Endothelial cell (in vitro differentiated cells): ENCODE data around the gene CORO7. TPM values are rescaled to one million over a fixed set of nuclear protein-coding genes. Genes with fewer than 3 reads are reported as not detected.

Source experiments
- DNase-seq: peaks from one replicate; pipeline ENCODE4 v3.0.0; 2021; ENCODE audit warnings: low spot score
- H3K27ac Mint-ChIP-seq: one replicate; pipeline ENCODE4 v1.8.0; 2021; ENCODE audit warnings: mixed read lengths, inconsistent platforms; ENCODE audit not compliant: unreplicated experiment
- H3K27me3 Mint-ChIP-seq: one replicate; pipeline ENCODE4 v1.8.0; 2021; ENCODE audit warnings: mild to moderate bottlenecking, moderate library complexity, mixed read lengths, inconsistent platforms; ENCODE audit not compliant: unreplicated experiment
- H3K36me3 Mint-ChIP-seq: one replicate; pipeline ENCODE4 v1.8.0; 2021; ENCODE audit warnings: mild to moderate bottlenecking, low read depth, mixed read lengths, inconsistent platforms; ENCODE audit not compliant: unreplicated experiment
- H3K4me1 Mint-ChIP-seq: one replicate; pipeline ENCODE4 v1.8.0; 2021; ENCODE audit warnings: mild to moderate bottlenecking, mixed read lengths, inconsistent platforms; ENCODE audit not compliant: unreplicated experiment
- H3K4me3 Mint-ChIP-seq: one replicate; pipeline ENCODE4 v1.8.0; 2021; ENCODE audit warnings: mild to moderate bottlenecking, mixed read lengths, inconsistent platforms; ENCODE audit not compliant: unreplicated experiment
- H3K9me3 Mint-ChIP-seq: one replicate; pipeline ENCODE4 v1.8.0; 2021; ENCODE audit warnings: mixed read lengths, inconsistent platforms; ENCODE audit not compliant: unreplicated experiment
- total RNA-seq: library from RNA; stranded (reverse); fragmentation: NEBNext Ultra II Directional; extraction: Animal tissue kit (Norgen Biotek cat#: 25700); gene quantifications from one replicate; pipeline ENCODE4 v1.2.1, GENCODE V29; 2021; ENCODE audit not compliant: unreplicated experiment
- TF ChIP-seq, protein P1 (sequence below): fragments of 200-600 bp; sonication (generic); IDR thresholded peaks from one replicate; pipeline ENCODE4 v1.5.0; 2021; ENCODE audit warnings: antibody characterized with exemption; ENCODE audit not compliant: unreplicated experiment

The CORO7 gene
- total RNA-seq, 1 donor from 2014 or later = 103 TPM

DNA sequence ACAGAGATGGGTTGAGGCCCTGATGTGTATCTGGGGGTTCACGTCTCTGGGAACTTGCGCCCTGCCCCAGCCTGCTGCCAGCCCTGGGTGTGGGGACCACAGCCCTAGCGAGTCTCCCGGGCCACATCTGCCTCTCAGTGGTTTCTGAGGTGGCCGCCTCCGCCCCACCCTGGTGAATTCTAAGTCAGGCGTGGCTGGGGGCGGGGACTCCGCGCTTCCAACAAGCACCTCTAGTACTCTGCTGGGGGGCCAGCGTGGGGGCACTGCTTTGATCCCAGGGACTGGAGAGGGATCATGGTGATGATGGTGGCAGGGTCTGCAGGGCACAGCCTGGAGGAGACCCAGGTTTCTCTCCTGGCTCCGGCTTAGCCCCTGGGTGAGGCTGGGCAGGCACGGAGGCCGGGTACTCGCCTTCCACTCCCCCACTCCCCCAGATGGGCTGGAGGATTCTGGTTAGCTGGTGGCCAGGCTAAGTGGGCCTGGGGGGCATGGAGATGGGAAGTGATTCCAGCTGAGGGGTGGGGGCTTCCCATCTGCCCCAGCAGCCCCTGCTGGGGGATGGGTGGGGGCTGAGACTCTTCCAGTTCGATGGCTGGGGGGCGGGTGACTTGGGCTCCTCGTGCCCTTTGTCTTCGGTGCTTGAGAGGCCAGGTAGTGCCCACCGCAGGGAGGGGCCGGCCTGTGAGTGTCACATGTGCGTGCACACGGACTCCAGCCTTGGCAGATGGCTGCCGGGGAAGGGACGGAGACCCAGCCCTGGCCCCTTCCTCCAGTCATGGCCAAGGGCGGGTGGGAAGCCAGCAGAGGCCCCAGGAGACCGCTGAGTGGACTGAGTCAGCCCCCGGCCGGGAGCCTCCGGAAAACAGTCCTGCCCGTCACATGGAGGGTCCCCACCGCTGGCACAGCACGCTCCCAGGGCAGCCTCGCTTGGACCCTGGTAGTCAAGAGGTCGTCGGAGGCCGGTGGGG lies 96.7 kb downstream of the CORO7 start:
- TF ChIP-seq, protein P1, sequence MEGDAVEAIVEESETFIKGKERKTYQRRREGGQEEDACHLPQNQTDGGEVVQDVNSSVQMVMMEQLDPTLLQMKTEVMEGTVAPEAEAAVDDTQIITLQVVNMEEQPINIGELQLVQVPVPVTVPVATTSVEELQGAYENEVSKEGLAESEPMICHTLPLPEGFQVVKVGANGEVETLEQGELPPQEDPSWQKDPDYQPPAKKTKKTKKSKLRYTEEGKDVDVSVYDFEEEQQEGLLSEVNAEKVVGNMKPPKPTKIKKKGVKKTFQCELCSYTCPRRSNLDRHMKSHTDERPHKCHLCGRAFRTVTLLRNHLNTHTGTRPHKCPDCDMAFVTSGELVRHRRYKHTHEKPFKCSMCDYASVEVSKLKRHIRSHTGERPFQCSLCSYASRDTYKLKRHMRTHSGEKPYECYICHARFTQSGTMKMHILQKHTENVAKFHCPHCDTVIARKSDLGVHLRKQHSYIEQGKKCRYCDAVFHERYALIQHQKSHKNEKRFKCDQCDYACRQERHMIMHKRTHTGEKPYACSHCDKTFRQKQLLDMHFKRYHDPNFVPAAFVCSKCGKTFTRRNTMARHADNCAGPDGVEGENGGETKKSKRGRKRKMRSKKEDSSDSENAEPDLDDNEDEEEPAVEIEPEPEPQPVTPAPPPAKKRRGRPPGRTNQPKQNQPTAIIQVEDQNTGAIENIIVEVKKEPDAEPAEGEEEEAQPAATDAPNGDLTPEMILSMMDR = no peak
- no peak for DNase-seq
- Mint-ChIP-seq H3K36me3 (no peaks in the 10 kb centered on the region), H3K27me3 (peaks cover 8% of the 10 kb centered on the region), H3K9me3 (no peaks in the 10 kb centered on the region), H3K27ac (no peak overlapping the region), H3K4me3 (no peak overlapping the region), H3K4me1 (no peaks in the 10 kb centered on the region)

GRCh38 chr16:4318967-4319366 lies 97.4 kb downstream of the CORO7 start:
- Mint-ChIP-seq H3K27me3 (peaks cover 13% of the 10 kb centered on the region), H3K27ac (no peak overlapping the region), H3K4me1 (peaks cover 6% of the 10 kb centered on the region), H3K36me3 (no peaks in the 10 kb centered on the region), H3K9me3 (no peaks in the 10 kb centered on the region), H3K4me3 (no peak overlapping the region)
- no peak for DNase-seq
- TF ChIP-seq, protein P1 = no peak

GRCh38 chr16:4318451-4318910 lies 97.9 kb downstream of the CORO7 start:
- H3K27ac Mint-ChIP-seq = no peak overlapping the region
- no peak overlapping the region for H3K4me3 Mint-ChIP-seq
- TF ChIP-seq, protein P1 = no peak
- H3K9me3 Mint-ChIP-seq = no peaks in the 10 kb centered on the region
- H3K27me3 Mint-ChIP-seq = peaks cover 16% of the 10 kb centered on the region
- H3K4me1 Mint-ChIP-seq = peaks cover 6% of the 10 kb centered on the region
- no peak for DNase-seq
- H3K36me3 Mint-ChIP-seq = no peaks in the 10 kb centered on the region

GRCh38 chr16:4317532-4318450 lies 98.6 kb downstream of the CORO7 start:
- no peak overlapping the region for H3K4me3 Mint-ChIP-seq
- TF ChIP-seq, protein P1 = no peak
- no peaks in the 10 kb centered on the region for H3K36me3 Mint-ChIP-seq
- no peak overlapping the region for H3K27ac Mint-ChIP-seq
- no peaks in the 10 kb centered on the region for H3K9me3 Mint-ChIP-seq
- no peak for DNase-seq
- H3K4me1 Mint-ChIP-seq = peaks cover 6% of the 10 kb centered on the region
- peaks cover 16% of the 10 kb centered on the region for H3K27me3 Mint-ChIP-seq
